Keratinocyte (primary cell): ENCODE measurements around the gene ADIPOR2. TPM values are rescaled to one million over a fixed set of nuclear protein-coding genes. Genes with fewer than 3 reads are reported as not detected.

Source experiments
- DNase-seq: peaks from one replicate; pipeline ENCODE4 v3.0.0-alpha.2; 2011; ENCODE audit warnings: low read depth, missing footprints, low spot score
- FAIRE-seq: peaks from 2 replicates; lab custom pipeline; 2011; peaks lifted over from hg19 to GRCh38; lab: Jason Lieb, UNC
- H2AFZ ChIP-seq: 2 replicates; pipeline ENCODE4 v1.6.0; 2012; ENCODE audit warnings: low read length, control low read depth, inconsistent platforms; ENCODE audit not compliant: control insufficient read depth
- H3K27ac ChIP-seq: 2 replicates; pipeline ENCODE4 v1.5.1; 2011; ENCODE audit warnings: low read length; ENCODE audit not compliant: control insufficient read depth, insufficient read depth
- H3K27me3 ChIP-seq: 3 replicates; pipeline ENCODE4 v1.6.0; 2011; ENCODE audit warnings: low read length; ENCODE audit not compliant: control insufficient read depth, insufficient read depth; ENCODE audit errors: extremely low read depth
- H3K36me3 ChIP-seq, 2 experiments: 2 replicates in 1 of 2; 3 replicates in 1 of 2; pipeline ENCODE4 v1.5.1; 2011; ENCODE audit warnings: low read length in 2 of 2, mild to moderate bottlenecking in 1 of 2; ENCODE audit not compliant: control insufficient read depth in 2 of 2, insufficient read depth in 2 of 2; ENCODE audit errors: extremely low read depth in 1 of 2
- H3K4me1 ChIP-seq: 3 replicates; pipeline ENCODE4 v1.5.1; 2011; ENCODE audit warnings: low read length; ENCODE audit not compliant: control insufficient read depth, insufficient read depth; ENCODE audit errors: extremely low read depth
- H3K4me2 ChIP-seq: 3 replicates; pipeline ENCODE4 v1.6.0; 2011; ENCODE audit warnings: low read depth, low read length; ENCODE audit not compliant: control insufficient read depth, insufficient read depth; ENCODE audit errors: extremely low read depth
- H3K4me3 ChIP-seq, 3 experiments: fragments of 200-600 bp in 1 of 3; sonication (generic) in 1 of 3; 2 replicates in 2 of 3; 3 replicates in 1 of 3; pipeline ENCODE4 v1.5.1; 2011 to 2016; ENCODE audit warnings: low read length in 3 of 3, mild to moderate bottlenecking in 3 of 3, control low read depth in 2 of 3, inconsistent platforms in 1 of 3, low read depth in 1 of 3, mixed read lengths in 1 of 3, mixed run types in 1 of 3, moderate library complexity in 1 of 3; ENCODE audit not compliant: control insufficient read depth in 2 of 3, insufficient read depth in 2 of 3; ENCODE audit errors: extremely low read depth in 1 of 3
- H3K79me2 ChIP-seq: 2 replicates; pipeline ENCODE4 v1.6.0; 2012; ENCODE audit warnings: low read length; ENCODE audit not compliant: control insufficient read depth, insufficient read depth
- H3K9ac ChIP-seq: 3 replicates; pipeline ENCODE4 v1.6.0; 2011; ENCODE audit warnings: low read length; ENCODE audit not compliant: control insufficient read depth, insufficient read depth; ENCODE audit errors: extremely low read depth
- H3K9me1 ChIP-seq: 3 replicates; pipeline ENCODE4 v1.6.0; 2011; ENCODE audit warnings: low read length; ENCODE audit not compliant: control insufficient read depth, insufficient read depth; ENCODE audit errors: extremely low read depth
- H3K9me3 ChIP-seq: 2 replicates; pipeline ENCODE4 v1.5.1; 2012; ENCODE audit warnings: low read depth, low read length; ENCODE audit not compliant: control insufficient read depth
- H4K20me1 ChIP-seq: 3 replicates; pipeline ENCODE4 v1.6.0; 2011; ENCODE audit warnings: low read length; ENCODE audit not compliant: control insufficient read depth, insufficient read depth; ENCODE audit errors: extremely low read depth
- EZH2 ChIP-seq: IDR thresholded peaks from one replicate; pipeline ENCODE4 v1.6.1; 2012; ENCODE audit warnings: inconsistent platforms, mild to moderate bottlenecking, low read length, moderate library complexity
- dilution Hi-C: fragments of 300-500 bp; cut with MboI; formaldehyde crosslinking; loops from one replicate; pipeline ENCODE4 v1.7.0; 2020; ENCODE audit warnings: low sequenced_read_pairs; ENCODE audit not compliant: extremely low pct_ligation_motif_present
- polyA plus RNA-seq, 5 experiments: library from polyadenylated mRNA; depleted of rRNA in 3 of 5; stranded (reverse) in 3 of 5; stranded (forward) in 1 of 5; unstranded in 1 of 5; fragments of >200 nt; gene quantifications; 1 replicate in 1 of 5; 2 replicates in 3 of 5; 3 replicates in 1 of 5; pipeline versions ENCODE4 v1.2.1 to v1.2.3, GENCODE V29; 2011 to 2012; ENCODE audit warnings: missing spikeins in 2 of 5, low read depth in 1 of 5, low replicate concordance in 1 of 5
- TF ChIP-seq, protein P1 (sequence below), 3 experiments: IDR thresholded peaks in 1 of 3; conservative IDR thresholded peaks in 1 of 3; optimal IDR thresholded peaks in 1 of 3; 2 replicates in 2 of 3; 3 replicates in 1 of 3; pipeline versions ENCODE3 to v1.5.1; 2011; ENCODE audit warnings: low read length in 3 of 3, mild to moderate bottlenecking in 3 of 3, moderate library complexity in 2 of 3, control low read depth in 1 of 3, inconsistent platforms in 1 of 3; ENCODE audit not compliant: insufficient read depth in 2 of 3; ENCODE audit errors: extremely low read depth in 1 of 3

The ADIPOR2 gene
- polyA plus RNA-seq, 1 donor (not counting 4 experiments of a cell fraction or from before 2014, with no cell fraction given), result 59.4 TPM

DNA sequence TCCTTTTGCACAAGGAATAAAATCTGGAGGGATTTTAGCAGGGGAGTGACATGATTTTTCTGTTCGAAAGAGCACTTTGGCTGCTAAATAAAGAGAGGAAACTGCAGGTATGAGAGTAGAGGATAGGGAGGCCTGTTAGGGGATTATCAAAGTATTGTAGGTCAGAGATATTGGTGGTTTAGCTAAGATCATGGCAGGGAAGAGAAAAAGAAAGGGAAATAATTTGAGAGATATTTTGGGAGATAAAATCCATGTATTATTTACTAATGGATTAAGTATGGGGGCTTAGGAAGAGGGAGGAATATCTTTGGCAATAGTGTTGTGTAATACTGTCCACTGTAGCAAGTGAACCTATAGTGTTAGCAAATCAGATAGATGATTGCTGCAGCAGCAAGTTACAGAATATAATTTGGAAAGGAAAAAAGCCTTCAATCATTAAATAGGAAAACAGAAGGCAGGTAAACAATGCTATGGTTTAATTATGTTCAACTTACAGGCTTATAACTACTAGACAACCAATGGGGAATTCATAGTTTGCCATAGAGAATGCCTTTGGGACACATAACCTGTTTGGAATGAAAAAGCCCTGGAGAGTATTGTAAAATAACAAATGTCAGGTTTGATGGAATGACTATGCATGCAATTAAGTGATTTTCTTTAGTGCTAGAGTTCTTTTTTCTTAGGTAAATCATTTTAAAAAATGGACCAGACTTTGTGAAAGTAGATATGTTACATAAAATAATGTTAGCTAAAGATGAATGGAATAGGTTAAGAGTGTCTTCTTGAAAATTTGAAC is 50.5 kb downstream of the ADIPOR2 start:
- peaks cover 63% of the 10 kb centered on the region for H3K79me2 ChIP-seq
- TF ChIP-seq EZH2, result no peak
- TF ChIP-seq, protein P1, sequence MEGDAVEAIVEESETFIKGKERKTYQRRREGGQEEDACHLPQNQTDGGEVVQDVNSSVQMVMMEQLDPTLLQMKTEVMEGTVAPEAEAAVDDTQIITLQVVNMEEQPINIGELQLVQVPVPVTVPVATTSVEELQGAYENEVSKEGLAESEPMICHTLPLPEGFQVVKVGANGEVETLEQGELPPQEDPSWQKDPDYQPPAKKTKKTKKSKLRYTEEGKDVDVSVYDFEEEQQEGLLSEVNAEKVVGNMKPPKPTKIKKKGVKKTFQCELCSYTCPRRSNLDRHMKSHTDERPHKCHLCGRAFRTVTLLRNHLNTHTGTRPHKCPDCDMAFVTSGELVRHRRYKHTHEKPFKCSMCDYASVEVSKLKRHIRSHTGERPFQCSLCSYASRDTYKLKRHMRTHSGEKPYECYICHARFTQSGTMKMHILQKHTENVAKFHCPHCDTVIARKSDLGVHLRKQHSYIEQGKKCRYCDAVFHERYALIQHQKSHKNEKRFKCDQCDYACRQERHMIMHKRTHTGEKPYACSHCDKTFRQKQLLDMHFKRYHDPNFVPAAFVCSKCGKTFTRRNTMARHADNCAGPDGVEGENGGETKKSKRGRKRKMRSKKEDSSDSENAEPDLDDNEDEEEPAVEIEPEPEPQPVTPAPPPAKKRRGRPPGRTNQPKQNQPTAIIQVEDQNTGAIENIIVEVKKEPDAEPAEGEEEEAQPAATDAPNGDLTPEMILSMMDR (optimal IDR thresholded peaks at IDR 0.05 in 1 of 3, IDR thresholded peaks at IDR 0.05 in 1 of 3, conservative IDR thresholded peaks at IDR 0.05 in 1 of 3; ENCODE audit: extremely low read depth in 1 of 3, insufficient read depth in 2 of 3, low read length in 3 of 3), result no peak
- H3K9me3 ChIP-seq, result no peaks in the 10 kb centered on the region
- FAIRE-seq (no peak), DNase-seq (no peak)
- H3K4me3 ChIP-seq, result no peak overlapping the region
- dilution Hi-C loops, result no loop called here
- H3K27me3 ChIP-seq, result no peaks in the 10 kb centered on the region
- H3K27ac ChIP-seq, result no peak overlapping the region
- peaks cover 6% of the 10 kb centered on the region for H4K20me1 ChIP-seq
- H3K9ac ChIP-seq, result no peak overlapping the region
- no peaks in the 10 kb centered on the region for H3K9me1 ChIP-seq
- no peak overlapping the region for H2AFZ ChIP-seq
- no peaks in the 10 kb centered on the region for H3K4me1 ChIP-seq
- H3K36me3 ChIP-seq, result no peaks in the 10 kb centered on the region
- H3K4me2 ChIP-seq, result no peak overlapping the region

DNA sequence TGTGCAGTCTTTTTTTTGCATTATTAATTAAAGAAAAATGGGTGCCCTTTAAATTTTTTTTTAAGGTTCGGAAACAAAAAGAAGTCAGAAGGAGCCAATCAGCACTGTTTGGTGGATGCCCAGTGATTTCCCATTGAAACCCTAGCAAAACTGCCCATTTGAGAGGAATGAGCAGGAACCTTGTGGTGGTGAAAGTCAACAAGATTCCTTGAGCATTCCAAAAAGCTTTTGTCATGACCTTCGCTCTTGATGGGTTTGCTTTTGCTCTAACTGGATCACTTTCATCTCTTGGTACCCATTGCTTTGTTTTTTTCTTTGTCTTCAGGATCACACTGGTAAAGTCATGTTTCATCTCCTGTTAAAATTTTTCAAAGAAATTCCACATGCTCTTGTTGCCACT is 54.1 kb downstream of the ADIPOR2 start:
- no peak overlapping the region for H3K27ac ChIP-seq
- no peaks in the 10 kb centered on the region for H3K9me1 ChIP-seq
- H3K9me3 ChIP-seq, result no peaks in the 10 kb centered on the region
- TF ChIP-seq, protein P1 (optimal IDR thresholded peaks at IDR 0.05 in 1 of 3, IDR thresholded peaks at IDR 0.05 in 1 of 3, conservative IDR thresholded peaks at IDR 0.05 in 1 of 3; ENCODE audit: extremely low read depth in 1 of 3, insufficient read depth in 2 of 3, low read length in 3 of 3), result no peak
- no peak for TF ChIP-seq EZH2
- dilution Hi-C loops, result no loop called here
- H3K9ac ChIP-seq, result no peak overlapping the region
- H4K20me1 ChIP-seq, result peaks cover 6% of the 10 kb centered on the region
- DNase-seq (no peak), FAIRE-seq (no peak)
- no peaks in the 10 kb centered on the region for H3K4me1 ChIP-seq
- H2AFZ ChIP-seq, result no peak overlapping the region
- H3K4me3 ChIP-seq, result no peak overlapping the region
- H3K79me2 ChIP-seq, result peaks cover 66% of the 10 kb centered on the region
- no peaks in the 10 kb centered on the region for H3K36me3 ChIP-seq
- no peak overlapping the region for H3K4me2 ChIP-seq
- no peaks in the 10 kb centered on the region for H3K27me3 ChIP-seq
